SK-N-SH treated with all-trans-retinoic acid at 6 μM for 48 hours (cell line): Measurements from ENCODE around the gene CLMN.

Source experiments
- ATAC-seq: fragments of 200-7000 bp; cut with Tn5 transposase; 3 replicates; pipeline ENCODE4 v1.9.1; 2020; ENCODE audit warnings: mild to moderate bottlenecking, moderate library complexity
- CREB5 ChIP-seq: fragments of 250-450 bp; sonication (Bioruptor Pico); IDR thresholded peaks from 2 replicates; pipeline ENCODE4 v1.5.1; 2020; ENCODE audit warnings: low read depth, mild to moderate bottlenecking, moderate library complexity
- GLIS3 ChIP-seq: fragments of 250-450 bp; sonication (Bioruptor Pico); IDR thresholded peaks from 2 replicates; pipeline ENCODE4 v1.5.0; 2020; ENCODE audit warnings: mild to moderate bottlenecking, moderate library complexity
- ISL1 ChIP-seq: fragments of 250-450 bp; sonication (Bioruptor Pico); IDR thresholded peaks from 2 replicates; pipeline ENCODE4 v2.1.2; 2022; ENCODE audit warnings: mild to moderate bottlenecking, moderate library complexity
- OSR1 ChIP-seq: fragments of 250-450 bp; sonication (Bioruptor Pico); IDR thresholded peaks from 2 replicates; pipeline ENCODE4 v1.8.0; 2022; ENCODE audit warnings: moderate library complexity, mild to moderate bottlenecking, inconsistent platforms
- PATZ1 ChIP-seq: fragments of 250-450 bp; sonication (Bioruptor Pico); IDR thresholded peaks from 2 replicates; pipeline ENCODE4 v1.8.0; 2020; ENCODE audit warnings: mild to moderate bottlenecking, moderate library complexity, borderline replicate concordance
- POU6F1 ChIP-seq: fragments of 250-450 bp; sonication (Bioruptor Pico); IDR thresholded peaks from 2 replicates; pipeline ENCODE4 v1.8.0; 2021; ENCODE audit warnings: low read depth, mild to moderate bottlenecking, moderate library complexity, borderline replicate concordance
- PPARA ChIP-seq: fragments of 250-450 bp; sonication (Bioruptor Pico); IDR thresholded peaks from 2 replicates; pipeline ENCODE4 v1.5.0; 2020; ENCODE audit warnings: mild to moderate bottlenecking, borderline replicate concordance
- SNAI2 ChIP-seq: fragments of 250-450 bp; sonication (Bioruptor Pico); IDR thresholded peaks from 2 replicates; pipeline ENCODE4 v1.5.0; 2020; ENCODE audit warnings: mild to moderate bottlenecking, moderate library complexity
- TOX ChIP-seq: fragments of 250-450 bp; sonication (Bioruptor Pico); IDR thresholded peaks from 2 replicates; pipeline ENCODE4 v1.8.0; 2021; ENCODE audit warnings: mild to moderate bottlenecking, moderate library complexity, borderline replicate concordance
- ZFP3 ChIP-seq: fragments of 250-450 bp; sonication (Bioruptor Pico); IDR thresholded peaks from 2 replicates; pipeline ENCODE4 v1.5.0; 2020; ENCODE audit warnings: mild to moderate bottlenecking, moderate library complexity
- ZFP30 ChIP-seq: fragments of 450-650 bp; formaldehyde crosslinking; IDR thresholded peaks from 2 replicates; pipeline ENCODE4 v1.5.0; 2022; ENCODE audit warnings: mild to moderate bottlenecking, moderate library complexity
- ZNF8 ChIP-seq: fragments of 450-650 bp; formaldehyde crosslinking; IDR thresholded peaks from 2 replicates; pipeline ENCODE4 v1.5.0; 2020; ENCODE audit warnings: mild to moderate bottlenecking, moderate library complexity
- TF ChIP-seq, protein P1 (sequence below): fragments of 250-450 bp; sonication (Bioruptor Pico); IDR thresholded peaks from 2 replicates; pipeline ENCODE4 v1.5.1; 2021; ENCODE audit warnings: mild to moderate bottlenecking, moderate library complexity
- TF ChIP-seq, protein P2 (sequence below): fragments of 250-450 bp; sonication (Bioruptor Pico); IDR thresholded peaks from 2 replicates; pipeline ENCODE4 v1.5.0; 2020; ENCODE audit warnings: mild to moderate bottlenecking, moderate library complexity

CLMN gene

DNA sequence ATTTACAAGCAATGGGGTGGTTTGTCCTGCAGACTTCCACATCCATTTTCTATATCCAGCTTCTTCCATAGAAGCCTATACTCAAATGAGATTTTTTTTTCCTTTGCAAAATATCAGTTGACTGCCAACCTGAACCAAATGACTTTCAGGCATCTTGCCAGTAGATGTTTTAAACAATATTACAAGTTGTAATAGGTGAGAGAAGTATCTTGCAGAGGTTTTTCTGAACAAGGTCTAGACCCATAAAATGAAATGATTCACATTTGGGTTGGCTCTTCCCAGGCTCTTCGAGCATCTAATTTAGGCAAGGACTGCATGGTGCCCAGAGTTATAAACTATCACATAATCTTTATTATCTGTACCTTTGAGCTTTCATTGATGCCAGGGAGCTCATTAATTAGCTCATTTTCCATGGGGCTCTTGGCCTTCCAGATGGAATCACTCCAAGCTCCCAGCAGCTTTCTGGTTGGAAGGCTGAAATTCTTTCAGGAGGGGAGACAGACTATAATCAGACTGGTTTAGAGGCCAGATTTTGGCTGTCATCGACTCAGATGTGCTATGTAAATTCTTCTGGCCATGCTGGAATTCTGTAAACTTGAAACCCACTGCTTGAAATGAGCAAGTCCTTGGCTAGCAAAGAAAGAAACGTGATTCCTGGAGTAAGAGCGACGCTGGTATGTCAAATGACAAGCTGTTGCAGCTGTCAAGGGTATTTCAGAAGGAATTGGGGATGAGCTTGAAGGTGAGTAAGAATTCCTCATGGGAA, 130.2 kb downstream of the CLMN start (continued):
- no peak for TF ChIP-seq CREB5

- ATAC-seq: no peak
- TF ChIP-seq PATZ1: no peak
Measured at GRCh38 chr14:95188380-95188779, 131.3 kb downstream of the CLMN start.

- no peak for ATAC-seq
- no peak for TF ChIP-seq PPARA (CRISPR knock-in tag)
- TF ChIP-seq GLIS3 (CRISPR knock-in tag): no peak
- TF ChIP-seq POU6F1 (CRISPR knock-in tag): no peak
- TF ChIP-seq OSR1 (CRISPR knock-in tag): no peak
- no peak for TF ChIP-seq ZFP3 (CRISPR knock-in tag)
- TF ChIP-seq, protein P1, sequence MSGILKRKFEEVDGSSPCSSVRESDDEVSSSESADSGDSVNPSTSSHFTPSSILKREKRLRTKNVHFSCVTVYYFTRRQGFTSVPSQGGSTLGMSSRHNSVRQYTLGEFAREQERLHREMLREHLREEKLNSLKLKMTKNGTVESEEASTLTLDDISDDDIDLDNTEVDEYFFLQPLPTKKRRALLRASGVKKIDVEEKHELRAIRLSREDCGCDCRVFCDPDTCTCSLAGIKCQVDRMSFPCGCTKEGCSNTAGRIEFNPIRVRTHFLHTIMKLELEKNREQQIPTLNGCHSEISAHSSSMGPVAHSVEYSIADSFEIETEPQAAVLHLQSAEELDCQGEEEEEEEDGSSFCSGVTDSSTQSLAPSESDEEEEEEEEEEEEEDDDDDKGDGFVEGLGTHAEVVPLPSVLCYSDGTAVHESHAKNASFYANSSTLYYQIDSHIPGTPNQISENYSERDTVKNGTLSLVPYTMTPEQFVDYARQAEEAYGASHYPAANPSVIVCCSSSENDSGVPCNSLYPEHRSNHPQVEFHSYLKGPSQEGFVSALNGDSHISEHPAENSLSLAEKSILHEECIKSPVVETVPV (CRISPR knock-in tag): no peak
- TF ChIP-seq ISL1 (CRISPR knock-in tag): no peak
Measured at GRCh38 chr14:95185767-95186392, 133.8 kb downstream of the CLMN start.

GRCh38 chr14:95185033-95185766, 134.5 kb downstream of the CLMN start:
- ATAC-seq: no peak
- TF ChIP-seq SNAI2 (CRISPR knock-in tag) (no peak), ZFP30 (no peak), ZNF8 (CRISPR knock-in tag) (no peak), TOX (no peak)
- TF ChIP-seq, protein P1 (CRISPR knock-in tag): no peak
- TF ChIP-seq, protein P2, sequence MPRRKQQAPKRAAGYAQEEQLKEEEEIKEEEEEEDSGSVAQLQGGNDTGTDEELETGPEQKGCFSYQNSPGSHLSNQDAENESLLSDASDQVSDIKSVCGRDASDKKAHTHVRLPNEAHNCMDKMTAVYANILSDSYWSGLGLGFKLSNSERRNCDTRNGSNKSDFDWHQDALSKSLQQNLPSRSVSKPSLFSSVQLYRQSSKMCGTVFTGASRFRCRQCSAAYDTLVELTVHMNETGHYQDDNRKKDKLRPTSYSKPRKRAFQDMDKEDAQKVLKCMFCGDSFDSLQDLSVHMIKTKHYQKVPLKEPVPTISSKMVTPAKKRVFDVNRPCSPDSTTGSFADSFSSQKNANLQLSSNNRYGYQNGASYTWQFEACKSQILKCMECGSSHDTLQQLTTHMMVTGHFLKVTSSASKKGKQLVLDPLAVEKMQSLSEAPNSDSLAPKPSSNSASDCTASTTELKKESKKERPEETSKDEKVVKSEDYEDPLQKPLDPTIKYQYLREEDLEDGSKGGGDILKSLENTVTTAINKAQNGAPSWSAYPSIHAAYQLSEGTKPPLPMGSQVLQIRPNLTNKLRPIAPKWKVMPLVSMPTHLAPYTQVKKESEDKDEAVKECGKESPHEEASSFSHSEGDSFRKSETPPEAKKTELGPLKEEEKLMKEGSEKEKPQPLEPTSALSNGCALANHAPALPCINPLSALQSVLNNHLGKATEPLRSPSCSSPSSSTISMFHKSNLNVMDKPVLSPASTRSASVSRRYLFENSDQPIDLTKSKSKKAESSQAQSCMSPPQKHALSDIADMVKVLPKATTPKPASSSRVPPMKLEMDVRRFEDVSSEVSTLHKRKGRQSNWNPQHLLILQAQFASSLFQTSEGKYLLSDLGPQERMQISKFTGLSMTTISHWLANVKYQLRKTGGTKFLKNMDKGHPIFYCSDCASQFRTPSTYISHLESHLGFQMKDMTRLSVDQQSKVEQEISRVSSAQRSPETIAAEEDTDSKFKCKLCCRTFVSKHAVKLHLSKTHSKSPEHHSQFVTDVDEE (CRISPR knock-in tag): no peak
